Measurements from ENCODE around the gene PCDHGB4.

- TF ChIP-seq POLR2A (IDR thresholded peaks at IDR 0.05): no peak
- TF ChIP-seq, protein P1, sequence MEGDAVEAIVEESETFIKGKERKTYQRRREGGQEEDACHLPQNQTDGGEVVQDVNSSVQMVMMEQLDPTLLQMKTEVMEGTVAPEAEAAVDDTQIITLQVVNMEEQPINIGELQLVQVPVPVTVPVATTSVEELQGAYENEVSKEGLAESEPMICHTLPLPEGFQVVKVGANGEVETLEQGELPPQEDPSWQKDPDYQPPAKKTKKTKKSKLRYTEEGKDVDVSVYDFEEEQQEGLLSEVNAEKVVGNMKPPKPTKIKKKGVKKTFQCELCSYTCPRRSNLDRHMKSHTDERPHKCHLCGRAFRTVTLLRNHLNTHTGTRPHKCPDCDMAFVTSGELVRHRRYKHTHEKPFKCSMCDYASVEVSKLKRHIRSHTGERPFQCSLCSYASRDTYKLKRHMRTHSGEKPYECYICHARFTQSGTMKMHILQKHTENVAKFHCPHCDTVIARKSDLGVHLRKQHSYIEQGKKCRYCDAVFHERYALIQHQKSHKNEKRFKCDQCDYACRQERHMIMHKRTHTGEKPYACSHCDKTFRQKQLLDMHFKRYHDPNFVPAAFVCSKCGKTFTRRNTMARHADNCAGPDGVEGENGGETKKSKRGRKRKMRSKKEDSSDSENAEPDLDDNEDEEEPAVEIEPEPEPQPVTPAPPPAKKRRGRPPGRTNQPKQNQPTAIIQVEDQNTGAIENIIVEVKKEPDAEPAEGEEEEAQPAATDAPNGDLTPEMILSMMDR (IDR thresholded peaks at IDR 0.05): no peak
Measured at GRCh38 chr5:141345327-141345726, 42.2 kb upstream of the PCDHGB4 start.

All from body of pancreas (tissue), 4 donors.